Chondrocyte (in vitro differentiated cells): ENCODE results near the gene RAB40C. TPM values are rescaled to one million over a fixed set of nuclear protein-coding genes. Genes with fewer than 3 reads are reported as not detected.

Experiments used
- DNase-seq: peaks from one replicate; pipeline ENCODE4 v3.0.0; 2021; ENCODE audit warnings: mixed read lengths, low spot score
- H3K27ac Mint-ChIP-seq: one replicate; pipeline ENCODE4 v1.8.0; 2021; ENCODE audit warnings: mild to moderate bottlenecking, moderate library complexity, mixed read lengths; ENCODE audit not compliant: unreplicated experiment
- H3K27me3 Mint-ChIP-seq: 2 replicates; pipeline ENCODE4 v1.8.0; 2021; ENCODE audit warnings: low read depth, mixed read lengths
- H3K36me3 Mint-ChIP-seq: 2 replicates; pipeline ENCODE4 v1.8.0; 2021; ENCODE audit warnings: low read depth, mixed read lengths
- H3K4me1 Mint-ChIP-seq: 2 replicates; pipeline ENCODE4 v1.8.0; 2021; ENCODE audit warnings: low read depth, mild to moderate bottlenecking, mixed read lengths
- H3K4me3 Mint-ChIP-seq: one replicate; pipeline ENCODE4 v1.8.0; 2021; ENCODE audit warnings: mild to moderate bottlenecking, moderate library complexity, mixed read lengths; ENCODE audit not compliant: unreplicated experiment
- H3K9me3 Mint-ChIP-seq: 2 replicates; pipeline ENCODE4 v1.8.0; 2021; ENCODE audit warnings: low read depth, mixed read lengths
- CTCF ChIP-seq: fragments of 200-600 bp; sonication (generic); IDR thresholded peaks from 2 replicates; pipeline ENCODE4 v1.5.0; 2021; ENCODE audit warnings: antibody characterized with exemption, mild to moderate bottlenecking, moderate library complexity
- total RNA-seq: library from RNA; stranded (reverse); gene quantifications from 3 replicates; pipeline ENCODE4 v1.2.1, GENCODE V29; 2021

The RAB40C gene
- total RNA-seq, 1 donor from 2014 or later: 19.6 TPM

DNA sequence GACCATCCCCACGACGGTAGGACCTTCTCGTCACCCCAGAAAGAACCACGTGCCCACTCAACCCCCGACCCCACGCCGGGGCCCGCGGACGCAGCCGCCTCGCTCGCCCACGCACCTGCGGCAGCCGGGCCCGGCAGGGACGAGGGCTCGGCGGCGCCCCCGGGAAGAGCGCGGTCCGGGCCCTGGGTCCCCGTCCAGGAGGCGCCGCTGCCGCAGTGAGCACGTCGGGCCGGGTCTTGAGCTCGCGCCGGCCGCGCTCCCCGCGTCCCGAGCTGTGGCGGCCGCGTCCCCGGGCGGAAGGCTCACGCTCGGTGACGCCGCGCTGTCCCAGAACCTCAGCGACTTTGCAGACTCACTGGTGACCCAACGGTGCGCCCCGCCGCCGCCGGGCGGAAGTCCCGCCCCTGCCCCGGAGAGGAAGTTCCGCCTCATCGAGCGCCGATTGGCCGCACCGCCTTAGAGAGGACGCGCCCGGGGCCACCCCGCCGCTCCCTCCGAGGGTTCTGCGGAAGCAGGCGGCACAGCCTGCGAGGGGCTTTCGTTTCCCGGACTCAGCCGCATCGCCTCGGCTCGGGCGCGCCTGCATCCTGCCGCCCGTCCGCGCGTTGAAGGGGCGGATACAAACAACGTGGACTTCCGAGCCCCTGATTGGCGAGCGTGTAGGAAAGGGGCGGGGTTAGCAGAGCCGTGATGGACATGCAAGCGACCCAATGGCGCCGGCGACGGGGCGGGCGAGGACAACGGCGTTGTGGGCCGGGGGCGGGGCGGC lies 793 bp upstream of the RAB40C start:
- no peak for TF ChIP-seq CTCF
- H3K27ac Mint-ChIP-seq: peak overlapping the region; percentile 100
- no peak for DNase-seq
- H3K36me3 Mint-ChIP-seq: no peaks in the 10 kb centered on the region
- H3K4me3 Mint-ChIP-seq: peak overlapping the region; percentile 95
- no peaks in the 10 kb centered on the region for H3K9me3 Mint-ChIP-seq
- H3K27me3 Mint-ChIP-seq: no peaks in the 10 kb centered on the region
- peaks cover 42% of the 10 kb centered on the region for H3K4me1 Mint-ChIP-seq

GRCh38 chr16:590188-590814 lies 435 bp downstream of the RAB40C start:
- peak; percentile 89 for DNase-seq
- H3K27me3 Mint-ChIP-seq: no peaks in the 10 kb centered on the region
- TF ChIP-seq CTCF: peak; percentile 47

GRCh38 chr16:590815-591200 lies 942 bp downstream of the RAB40C start:
- no peak for DNase-seq
- TF ChIP-seq CTCF: no peak
- H3K4me3 Mint-ChIP-seq: peak overlapping the region; percentile 93
- H3K27ac Mint-ChIP-seq: peak overlapping the region; percentile 92
- no peaks in the 10 kb centered on the region for H3K36me3 Mint-ChIP-seq
- H3K4me1 Mint-ChIP-seq: peaks cover 39% of the 10 kb centered on the region
- H3K9me3 Mint-ChIP-seq: no peaks in the 10 kb centered on the region
- H3K27me3 Mint-ChIP-seq: no peaks in the 10 kb centered on the region

More at GRCh38 chr16:590188-590814, 435 bp downstream of the RAB40C start:
- H3K4me3 Mint-ChIP-seq: peak overlapping the region; percentile 93
- H3K36me3 Mint-ChIP-seq: no peaks in the 10 kb centered on the region
- peak overlapping the region; percentile 92 for H3K27ac Mint-ChIP-seq
- H3K9me3 Mint-ChIP-seq: no peaks in the 10 kb centered on the region
- peaks cover 42% of the 10 kb centered on the region for H3K4me1 Mint-ChIP-seq

DNA sequence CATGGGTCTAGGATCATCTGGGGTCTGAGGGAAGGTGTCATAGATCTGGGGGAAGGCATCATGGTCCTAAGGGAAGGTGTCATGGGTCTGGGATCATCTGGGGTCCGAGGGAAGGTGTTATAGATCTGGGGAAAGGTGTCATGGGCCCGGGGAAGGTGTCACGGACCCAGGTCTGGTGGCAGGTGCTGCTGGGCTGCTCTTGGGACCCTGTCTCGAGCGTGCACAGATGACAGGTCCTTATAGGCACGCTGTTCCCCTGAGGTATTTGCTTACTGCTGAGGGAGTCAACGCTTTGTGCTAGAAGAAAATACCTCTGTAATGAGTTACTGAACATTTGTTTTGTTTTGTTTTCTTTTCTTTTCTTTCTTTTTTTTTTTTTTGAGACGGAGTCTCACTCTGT lies 1.4 kb downstream of the RAB40C start:
- no peak for DNase-seq
- H3K9me3 Mint-ChIP-seq: no peaks in the 10 kb centered on the region
- no peaks in the 10 kb centered on the region for H3K36me3 Mint-ChIP-seq
- H3K4me3 Mint-ChIP-seq: peak overlapping the region; percentile 93
- H3K27ac Mint-ChIP-seq: peak overlapping the region; percentile 92
- peaks cover 37% of the 10 kb centered on the region for H3K4me1 Mint-ChIP-seq
- no peaks in the 10 kb centered on the region for H3K27me3 Mint-ChIP-seq
- no peak for TF ChIP-seq CTCF

DNA sequence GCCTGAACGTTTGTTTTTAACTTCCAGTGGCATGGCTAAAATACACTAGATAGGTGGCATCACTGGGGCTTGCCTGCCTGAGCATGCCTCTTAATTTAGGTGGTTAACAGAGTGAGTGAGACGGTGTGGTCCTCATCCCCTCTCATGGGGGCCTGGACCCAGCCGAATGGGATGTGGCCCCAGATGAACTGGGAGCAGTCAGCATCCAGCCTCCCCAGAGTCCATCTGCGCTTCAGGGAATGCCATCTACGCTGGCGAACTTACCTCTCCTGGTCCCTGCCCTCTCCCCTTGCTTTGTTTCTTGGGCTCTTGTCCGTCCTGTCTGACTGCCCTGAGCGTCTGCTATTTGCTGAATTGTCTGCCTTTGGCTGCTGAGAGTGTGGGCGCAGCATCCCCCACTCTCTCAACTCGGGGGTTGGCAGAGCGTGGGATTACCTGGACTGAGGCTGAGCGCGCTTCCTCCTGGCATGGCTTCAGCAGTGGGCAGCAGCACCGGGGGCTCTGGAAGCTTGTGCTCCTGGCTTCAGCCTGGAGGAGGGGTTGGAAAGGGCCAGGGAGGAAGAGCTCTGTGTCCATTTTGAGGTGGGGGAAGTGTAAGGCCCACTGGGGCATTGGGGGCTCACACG lies 2.1 kb downstream of the RAB40C start:
- Mint-ChIP-seq H3K36me3 (peaks cover 5% of the 10 kb centered on the region), H3K4me1 (peaks cover 32% of the 10 kb centered on the region), H3K9me3 (no peaks in the 10 kb centered on the region), H3K4me3 (no peak overlapping the region), H3K27me3 (no peaks in the 10 kb centered on the region), H3K27ac (no peak overlapping the region)
- no peak for TF ChIP-seq CTCF
- DNase-seq: no peak
